Loucy (cell line): ENCODE measurements around the gene MRPL20.

Source experiments
- CTCF ChIP-seq: fragments of 200-600 bp; sonication (generic); conservative IDR thresholded peaks from 2 replicates; pipeline ENCODE4 v1.5.1; 2014; ENCODE audit warnings: mild to moderate bottlenecking, antibody characterized with exemption, low read length
- EZH2phosphoT487 ChIP-seq: fragments of 200-600 bp; IDR thresholded peaks from 2 replicates; pipeline ENCODE4 v1.6.1; 2018; ENCODE audit warnings: antibody characterized with exemption, mild to moderate bottlenecking, moderate library complexity, borderline replicate concordance

- peak; percentile 27; the same call in 1 of the 2 replicates for TF ChIP-seq CTCF
- no peak for TF ChIP-seq EZH2phosphoT487
Observed at GRCh38 chr1:1437904-1438376, 30.8 kb upstream of the MRPL20 start.
